Ovary (tissue), 3 donors: ENCODE data around the gene LMNTD2.

Experiments
- CTCF ChIP-seq, 3 donors: fragments of 450-650 bp in 2 of 3; fragments of 200-600 bp in 1 of 3; IDR thresholded peaks; one replicate each; pipeline versions ENCODE4 v1.5.1 to v1.8.0; 2016 to 2022; ENCODE audit warnings: antibody characterized with exemption in 3 of 3, mild to moderate bottlenecking in 1 of 3
- EP300 ChIP-seq: sonication (generic); formaldehyde crosslinking; IDR thresholded peaks from one replicate; pipeline ENCODE4 v1.6.1; 2017; ENCODE audit warnings: antibody characterized with exemption
- donor health status: DM: no; HTN: no; CAD: no.

- TF ChIP-seq CTCF (IDR thresholded peaks at IDR 0.05) (no peak), EP300 (no peak)
Observed at GRCh38 chr11:589798-590197, 29.3 kb upstream of the LMNTD2 start.
